GDM1 (cell line): ENCODE results near the gene PTEN.
"Not testable (repeated sequence)": the region's sequence is repeated elsewhere in the genome, so short reads cannot be mapped to it uniquely, and the experiment has no call there.

ENCODE experiments used
- DNase-seq: peaks from one replicate; lab custom pipeline; 2025; lab: John Stamatoyannopoulos, UW

Gene PTEN

GRCh38 chr10:87869773-87870551 lies 6.5 kb downstream of the PTEN start:
- DNase-seq = no peak

- no peak for DNase-seq
These were observed 9.4 kb downstream of the PTEN start for GRCh38 chr10:87872828-87873227.

DNA sequence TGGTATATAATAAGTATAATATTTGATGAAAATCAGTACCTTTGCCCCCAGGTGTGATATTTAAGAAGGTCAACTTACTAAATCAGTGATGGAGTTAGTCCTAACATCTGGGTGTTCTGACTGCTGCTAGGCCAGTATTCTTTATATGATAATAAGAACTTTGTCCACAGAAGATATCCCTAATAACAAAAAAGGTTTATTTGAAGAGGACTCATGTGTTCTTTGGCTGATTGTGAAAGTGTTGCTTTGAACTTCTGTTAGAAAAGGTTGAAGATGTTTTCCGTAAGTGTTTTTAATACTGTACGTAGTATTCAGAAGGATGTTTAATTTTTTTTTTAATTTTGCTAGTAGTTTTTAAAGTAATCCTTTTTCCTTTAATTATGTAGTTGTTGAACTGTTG lies 10.2 kb downstream of the PTEN start:
- no peak for DNase-seq

- no peak for DNase-seq
These were observed 12.6 kb downstream of the PTEN start for GRCh38 chr10:87875929-87876571.

GRCh38 chr10:87878664-87879459 lies 15.4 kb downstream of the PTEN start:
- peak; percentile 62 for DNase-seq

DNA sequence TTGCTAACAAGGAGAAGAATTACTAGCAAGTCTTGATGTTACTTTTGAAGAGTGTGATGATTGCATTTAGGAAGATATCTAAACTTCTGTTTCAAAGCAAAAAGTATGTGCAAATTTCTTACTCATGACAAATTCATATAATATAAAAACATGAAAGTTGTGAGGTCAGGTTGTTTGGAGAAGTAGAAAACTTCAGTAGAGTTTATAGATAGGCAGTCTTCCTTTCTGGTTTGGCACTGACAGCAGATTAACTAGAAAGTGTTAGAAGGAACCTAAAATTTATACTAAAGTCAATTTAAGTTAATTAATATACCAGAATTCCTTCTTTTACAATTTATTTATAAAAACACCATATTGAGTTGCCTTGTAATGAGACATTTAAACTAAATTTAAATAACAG lies 16.9 kb downstream of the PTEN start:
- DNase-seq = no peak

DNA sequence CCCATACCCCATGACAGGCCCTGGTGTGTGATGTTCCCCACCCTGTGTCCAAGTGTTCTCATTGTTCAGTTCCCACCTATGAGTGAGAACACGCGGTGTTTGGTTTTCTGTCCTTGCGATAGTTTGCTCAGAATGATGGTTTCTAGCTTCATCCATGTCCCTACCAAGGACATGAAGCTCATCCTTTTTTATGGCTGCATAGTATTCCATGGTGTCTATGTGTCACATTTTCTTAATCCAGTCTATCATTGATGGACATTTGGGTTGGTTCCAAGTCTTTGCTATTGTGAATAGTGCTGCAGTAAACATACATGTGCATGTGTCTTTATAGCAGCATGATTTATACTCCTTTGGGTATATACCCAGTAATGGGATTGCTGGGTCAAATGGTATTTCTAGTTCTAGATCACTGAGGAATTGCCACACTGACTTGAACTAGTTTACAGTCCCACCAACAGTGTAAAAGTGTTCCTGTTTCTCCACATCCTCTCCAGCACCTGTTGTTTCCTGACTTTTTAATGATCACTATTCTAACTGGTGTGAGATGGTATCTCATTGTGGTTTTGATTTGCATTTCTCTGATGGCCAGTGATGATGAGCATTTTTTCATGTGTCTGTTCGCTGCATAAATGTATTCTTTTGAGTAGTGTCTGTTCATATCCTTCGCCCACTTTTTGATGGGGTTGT lies 18.1 kb downstream of the PTEN start:
- not testable (repeated sequence) for DNase-seq

DNA sequence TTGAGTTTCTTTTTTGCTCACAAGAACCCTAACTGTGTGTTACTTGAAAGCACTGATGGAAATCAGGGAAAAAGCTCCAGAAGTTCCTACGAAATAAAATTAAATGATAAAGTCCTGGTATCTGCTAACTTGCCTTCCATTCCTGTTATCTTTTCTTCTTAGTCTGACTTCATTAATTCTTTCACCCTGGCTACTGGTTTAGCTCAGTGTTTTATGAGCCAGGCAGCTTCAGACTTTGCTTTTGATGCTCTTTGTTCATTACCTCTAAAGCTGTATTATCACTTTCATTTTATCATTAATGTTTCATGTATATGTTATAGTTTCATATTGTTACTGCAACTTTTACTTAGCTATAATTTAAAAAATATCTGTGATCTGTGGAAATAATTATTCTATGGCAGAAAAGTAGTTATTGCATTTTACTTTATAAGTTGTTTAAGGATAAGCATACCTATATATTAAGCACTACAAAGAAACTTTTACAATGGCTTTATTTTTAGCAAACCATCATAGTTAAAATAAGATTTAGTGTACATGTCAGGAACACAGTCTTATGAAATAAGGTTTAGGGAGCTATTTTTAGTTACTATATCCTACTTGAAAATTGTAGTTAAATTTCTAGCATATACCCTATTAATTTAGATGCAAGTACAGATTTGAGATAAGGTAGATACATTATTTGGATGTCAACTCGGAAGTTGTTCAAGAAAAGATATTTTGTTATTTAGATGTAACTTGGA lies 19.3 kb downstream of the PTEN start:
- DNase-seq = no peak

DNA sequence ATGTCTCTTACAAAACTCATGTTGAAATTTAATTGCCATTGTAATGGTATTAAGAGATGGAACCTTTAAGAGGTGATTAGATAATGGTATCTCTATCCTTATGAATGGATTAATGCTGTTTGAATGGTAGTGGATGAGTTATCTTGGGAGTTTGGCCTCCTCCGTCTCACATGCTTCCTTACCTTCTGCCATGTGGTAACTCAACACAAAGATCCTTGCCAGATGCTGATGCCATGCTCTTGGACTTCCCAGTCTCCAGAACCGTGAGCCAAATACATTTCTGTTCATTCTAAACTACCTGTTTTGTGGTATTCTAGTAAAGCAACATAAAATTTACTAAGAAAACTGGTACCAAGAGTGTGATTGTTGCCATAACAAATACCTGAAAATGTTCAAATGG lies 23.2 kb downstream of the PTEN start:
- no peak for DNase-seq

GRCh38 chr10:87887146-87887545 lies 23.7 kb downstream of the PTEN start:
- no peak for DNase-seq

GRCh38 chr10:87887548-87888289 lies 24.3 kb downstream of the PTEN start:
- no peak for DNase-seq

DNA sequence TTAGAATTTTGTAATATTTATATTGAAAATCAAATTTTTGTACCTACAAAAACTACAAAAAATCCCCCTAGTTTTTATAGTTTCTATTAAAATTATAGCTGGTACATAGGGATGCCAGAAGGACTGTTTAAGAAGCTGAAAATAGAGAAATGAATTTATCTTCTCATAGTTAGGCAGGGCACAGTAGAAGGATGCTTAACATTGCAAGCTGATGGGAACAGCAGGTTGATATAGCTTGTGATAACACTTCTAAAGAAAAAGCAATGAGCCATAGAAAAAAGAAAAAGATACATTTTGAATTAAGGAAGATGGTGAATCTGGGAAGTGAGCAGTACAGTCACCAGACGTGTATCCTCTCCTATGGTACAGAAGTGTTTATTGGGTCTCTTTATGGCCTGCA lies 32.0 kb downstream of the PTEN start:
- no peak for DNase-seq

- no peak for DNase-seq
These were observed 32.8 kb downstream of the PTEN start for GRCh38 chr10:87896216-87896615.

- not testable (repeated sequence) for DNase-seq
These were observed 34.5 kb downstream of the PTEN start for GRCh38 chr10:87897957-87898356.

- DNase-seq = not testable (repeated sequence)
These were observed 40.0 kb downstream of the PTEN start for GRCh38 chr10:87903396-87903795.

- no peak for DNase-seq
These were observed 49.9 kb downstream of the PTEN start for GRCh38 chr10:87913156-87913921.

DNA sequence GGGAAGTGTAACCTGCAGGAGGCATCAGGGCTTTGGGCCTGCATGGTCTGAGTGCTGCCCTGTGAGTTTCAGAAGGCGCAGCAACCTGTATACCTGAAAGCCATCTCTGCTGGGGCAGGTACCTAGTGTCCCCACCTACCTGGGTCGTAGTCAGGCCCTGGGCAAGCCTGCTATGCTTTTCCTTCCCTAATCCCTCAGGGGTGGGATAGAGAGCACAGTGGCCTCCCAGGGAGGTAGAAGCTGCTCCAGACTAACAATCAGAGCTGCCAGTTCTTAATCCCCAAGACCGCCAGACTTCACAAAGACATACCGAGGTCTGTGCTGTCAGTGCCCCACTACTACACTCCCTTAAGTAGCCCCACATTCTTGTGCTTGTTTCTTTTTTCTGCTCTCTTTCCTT lies 52.0 kb downstream of the PTEN start:
- DNase-seq = no peak

DNA sequence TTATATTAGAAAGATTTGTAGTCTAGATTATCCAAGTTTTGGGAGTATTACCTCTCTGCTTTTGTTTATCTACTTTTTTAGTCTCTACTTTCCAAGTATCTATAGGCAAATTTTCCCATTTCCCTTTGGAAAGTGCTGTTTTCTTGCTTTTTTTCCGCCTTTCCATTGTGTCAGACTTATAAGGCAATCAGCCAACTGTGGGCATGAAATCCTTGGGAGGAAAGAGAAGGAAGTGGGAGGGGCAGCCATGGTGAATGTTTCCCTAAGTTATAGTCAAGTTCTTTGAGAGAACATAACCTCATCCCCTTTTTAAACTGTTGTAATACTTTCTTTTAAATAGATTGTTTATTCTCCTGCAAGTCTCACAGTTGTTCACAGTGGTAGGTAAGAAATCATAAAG lies 52.6 kb downstream of the PTEN start:
- no peak for DNase-seq

GRCh38 chr10:87916515-87916914 lies 53.1 kb downstream of the PTEN start:
- no peak for DNase-seq

DNA sequence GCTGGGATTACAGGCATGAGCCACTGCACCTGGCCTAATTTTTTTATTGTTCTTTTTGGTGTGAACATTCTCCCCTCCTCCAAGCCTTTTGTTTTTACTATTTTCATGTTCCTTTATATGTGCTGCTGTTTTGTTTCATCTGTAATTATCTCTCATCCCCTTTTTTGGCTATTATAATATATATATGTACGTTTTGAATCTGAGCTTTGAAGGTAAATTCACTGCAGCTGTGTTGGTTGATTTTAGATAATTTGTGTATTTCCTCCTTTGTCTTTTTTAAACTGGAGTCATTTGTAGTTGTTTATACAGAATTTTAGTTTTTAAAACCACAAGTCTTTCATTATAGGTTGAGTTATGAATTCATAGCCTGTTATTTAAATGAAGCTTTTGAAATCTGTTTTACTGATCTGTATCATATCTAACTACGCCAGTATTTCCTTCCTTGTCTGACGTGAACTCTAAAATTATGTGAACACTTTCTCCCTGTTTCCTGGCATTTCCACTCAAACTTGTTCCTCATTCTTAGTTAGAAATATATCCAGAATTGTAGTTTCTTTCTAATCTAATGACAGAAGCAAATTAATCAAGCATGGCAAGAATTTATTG lies 54.9 kb downstream of the PTEN start:
- DNase-seq = peak; percentile 29
